ENCODE measurements around the gene ADCY6. TPM values are rescaled to one million over a fixed set of nuclear protein-coding genes. Genes with fewer than 3 reads are reported as not detected.
A peak's percentile ranks its signal among the peaks of the same experiment; 100 is the strongest.

ADCY6 gene
- total RNA-seq, 2 experiments from 2014 or later = not detected

DNA sequence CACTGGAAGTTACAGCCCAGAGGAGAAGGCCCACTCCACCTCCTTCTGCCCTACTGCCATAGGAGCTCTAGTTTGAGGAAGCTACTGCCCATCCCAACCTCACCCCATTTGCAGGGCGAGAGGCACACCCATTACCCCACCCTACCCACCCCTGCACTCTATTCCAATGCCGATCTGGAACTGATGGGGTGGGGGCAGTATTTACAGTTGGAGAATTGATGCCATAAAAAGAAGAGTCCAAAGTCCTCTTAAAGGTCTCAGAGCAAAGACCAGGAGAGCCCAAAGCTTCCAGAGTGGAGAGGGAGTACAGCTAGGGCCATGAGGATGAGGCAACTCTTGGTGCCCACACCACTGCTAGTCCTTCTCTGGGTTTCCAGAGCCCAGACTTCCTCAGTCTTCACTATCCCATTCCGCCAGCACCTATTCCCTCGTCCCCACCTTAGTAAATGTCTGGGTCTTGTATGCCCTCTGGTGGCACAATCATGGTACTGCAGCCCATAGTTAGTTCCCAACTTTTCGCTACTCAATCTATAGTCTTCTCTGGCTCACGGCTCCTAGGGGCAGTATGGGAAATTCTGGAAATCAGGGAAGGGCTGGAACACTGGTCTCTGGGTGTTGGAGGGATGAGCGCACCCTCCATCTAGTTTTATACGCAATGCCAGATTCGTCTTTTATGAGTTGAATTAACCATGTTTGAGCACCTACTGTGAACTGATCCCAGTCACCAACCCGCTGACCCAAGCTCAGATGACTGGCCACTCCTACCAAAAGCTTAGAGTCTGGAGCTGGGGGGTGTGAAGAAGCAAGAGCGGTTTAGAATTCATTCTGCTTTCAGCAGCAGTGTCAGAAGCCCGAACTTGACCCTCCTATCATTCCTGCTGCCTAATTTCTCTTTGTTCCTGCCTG lies 6.9 kb upstream of the ADCY6 start:
- Histone ChIP-seq H3K27ac (ENCODE audit: low read depth, low read length, poor library complexity, severe bottlenecking) (no peak overlapping the region), H3K4me3 (ENCODE audit: low read depth, low read length, poor library complexity, severe bottlenecking) (no peak overlapping the region), H4K20me1 (ENCODE audit: insufficient read depth, low read length) (no peaks in the 10 kb centered on the region), H3K4me1 (ENCODE audit: insufficient read depth, low read length, poor library complexity, severe bottlenecking) (no peaks in the 10 kb centered on the region), H2AFZ (ENCODE audit: low read length) (no peak overlapping the region), H3K9me2 (ENCODE audit: insufficient read depth, low read length) (no peaks in the 10 kb centered on the region), H3K79me2 (ENCODE audit: insufficient read depth, low read depth, low read length) (no peaks in the 10 kb centered on the region), H3K4me2 (ENCODE audit: low read length) (no peak overlapping the region), H3K36me3 (ENCODE audit: insufficient read depth, low read length) (no peaks in the 10 kb centered on the region), H3K9me3 (ENCODE audit: low read length) (no peaks in the 10 kb centered on the region)
- no peak for TF ChIP-seq EZH2phosphoT487 (IDR thresholded peaks at IDR 0.05; ENCODE audit: borderline replicate concordance, low read depth, low read length)
- TF ChIP-seq, protein P1, sequence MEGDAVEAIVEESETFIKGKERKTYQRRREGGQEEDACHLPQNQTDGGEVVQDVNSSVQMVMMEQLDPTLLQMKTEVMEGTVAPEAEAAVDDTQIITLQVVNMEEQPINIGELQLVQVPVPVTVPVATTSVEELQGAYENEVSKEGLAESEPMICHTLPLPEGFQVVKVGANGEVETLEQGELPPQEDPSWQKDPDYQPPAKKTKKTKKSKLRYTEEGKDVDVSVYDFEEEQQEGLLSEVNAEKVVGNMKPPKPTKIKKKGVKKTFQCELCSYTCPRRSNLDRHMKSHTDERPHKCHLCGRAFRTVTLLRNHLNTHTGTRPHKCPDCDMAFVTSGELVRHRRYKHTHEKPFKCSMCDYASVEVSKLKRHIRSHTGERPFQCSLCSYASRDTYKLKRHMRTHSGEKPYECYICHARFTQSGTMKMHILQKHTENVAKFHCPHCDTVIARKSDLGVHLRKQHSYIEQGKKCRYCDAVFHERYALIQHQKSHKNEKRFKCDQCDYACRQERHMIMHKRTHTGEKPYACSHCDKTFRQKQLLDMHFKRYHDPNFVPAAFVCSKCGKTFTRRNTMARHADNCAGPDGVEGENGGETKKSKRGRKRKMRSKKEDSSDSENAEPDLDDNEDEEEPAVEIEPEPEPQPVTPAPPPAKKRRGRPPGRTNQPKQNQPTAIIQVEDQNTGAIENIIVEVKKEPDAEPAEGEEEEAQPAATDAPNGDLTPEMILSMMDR (conservative IDR thresholded peaks at IDR 0.05; ENCODE audit: low read length) = peak; percentile 95
- ChIA-PET POLR2A (no interaction called here), CTCF (ENCODE audit: unreplicated experiment) (interaction anchor here (0.6 to 1.6 kb wide), 6 partner anchors 20 to 177 kb away, joined by 3 to 7 read pairs (median 5); no protein-coding TSS in a partner anchor)
- BruUV-seq (replicated peaks) = no TSS peak
- peak; percentile 55 for DNase-seq (ENCODE audit: low spot score)
- intact Hi-C loops (cut with micrococcal nuclease; ENCODE audit: unreplicated experiment) = loop anchor here (1.0 to 5.0 kb wide), 2 partner anchors 43 to 254 kb away; no protein-coding TSS in a partner anchor

DNA sequence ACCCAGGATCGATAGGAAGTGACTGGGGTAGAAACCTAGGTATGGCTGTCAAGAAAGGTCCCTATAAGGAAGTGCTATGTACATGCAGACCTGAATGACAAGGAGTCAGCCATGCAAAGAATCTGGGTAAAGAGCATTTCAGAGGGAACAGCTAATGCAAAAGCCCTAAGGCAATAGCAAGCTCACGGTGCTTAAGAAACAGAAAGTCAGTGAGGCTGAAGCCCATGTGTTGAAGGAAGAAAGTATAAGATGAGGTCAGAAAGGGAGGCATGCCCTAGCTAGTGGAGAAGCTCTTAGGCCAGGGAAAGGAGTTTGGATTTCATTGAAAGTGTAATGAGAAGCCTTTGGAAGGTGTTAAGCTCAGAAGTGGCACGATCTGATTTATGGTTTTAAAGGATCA lies 6.0 kb upstream of the ADCY6 start:
- H4K20me1 ChIP-seq (ENCODE audit: insufficient read depth, low read length) = no peaks in the 10 kb centered on the region
- H3K4me1 ChIP-seq (ENCODE audit: insufficient read depth, low read length, poor library complexity, severe bottlenecking) = no peaks in the 10 kb centered on the region
- no peak overlapping the region for H3K4me3 ChIP-seq (ENCODE audit: low read depth, low read length, poor library complexity, severe bottlenecking)
- H3K27ac ChIP-seq (ENCODE audit: low read depth, low read length, poor library complexity, severe bottlenecking) = no peak overlapping the region
- CTCF ChIA-PET (ENCODE audit: unreplicated experiment) = interaction anchor here (1.1 to 1.3 kb wide), 4 partner anchors 20 to 48 kb away, joined by 4 to 7 read pairs (median 5); no protein-coding TSS in a partner anchor
- BruUV-seq (replicated peaks) = no TSS peak
- no peak for TF ChIP-seq EZH2phosphoT487 (IDR thresholded peaks at IDR 0.05; ENCODE audit: borderline replicate concordance, low read depth, low read length)
- TF ChIP-seq, protein P1 (conservative IDR thresholded peaks at IDR 0.05; ENCODE audit: low read length) = no peak
- no peaks in the 10 kb centered on the region for H3K9me2 ChIP-seq (ENCODE audit: insufficient read depth, low read length)
- H3K9me3 ChIP-seq (ENCODE audit: low read length) = no peaks in the 10 kb centered on the region
- H3K4me2 ChIP-seq (ENCODE audit: low read length) = no peak overlapping the region
- DNase-seq (ENCODE audit: low spot score) = no peak
- intact Hi-C loops (cut with micrococcal nuclease; ENCODE audit: unreplicated experiment) = loop anchor here (1.0 to 5.0 kb wide), 2 partner anchors 42 to 253 kb away; no protein-coding TSS in a partner anchor
- no peak overlapping the region for H2AFZ ChIP-seq (ENCODE audit: low read length)
- POLR2A ChIA-PET = interaction anchor here (0.5 to 1.0 kb wide), 2 partner anchors 39 to 325 kb away, joined by 3 to 4 read pairs; no protein-coding TSS in a partner anchor
- H3K79me2 ChIP-seq (ENCODE audit: insufficient read depth, low read depth, low read length) = no peaks in the 10 kb centered on the region
- H3K36me3 ChIP-seq (ENCODE audit: insufficient read depth, low read length) = no peaks in the 10 kb centered on the region

DNA sequence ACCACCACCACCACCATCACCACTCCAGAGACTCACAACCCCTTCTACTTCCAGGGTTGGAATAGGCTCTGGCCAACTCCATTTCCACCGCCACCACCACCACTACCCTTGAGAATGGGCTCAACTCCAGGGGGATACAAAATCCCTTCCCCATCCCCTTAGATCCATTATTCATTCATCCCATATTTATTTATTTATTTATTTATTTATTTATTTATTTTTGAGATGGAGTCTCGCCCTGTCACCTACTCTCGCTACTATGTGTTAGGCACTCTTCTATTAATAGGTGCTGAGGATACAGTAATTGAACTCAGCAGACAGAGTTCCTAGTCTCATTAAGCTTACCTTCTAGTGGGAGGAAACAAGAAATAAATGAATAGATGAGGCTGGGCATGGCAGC lies 4.8 kb upstream of the ADCY6 start:
- Histone ChIP-seq H3K79me2 (ENCODE audit: insufficient read depth, low read depth, low read length) (no peaks in the 10 kb centered on the region), H2AFZ (ENCODE audit: low read length) (no peak overlapping the region), H3K9me3 (ENCODE audit: low read length) (no peaks in the 10 kb centered on the region), H3K4me2 (ENCODE audit: low read length) (no peak overlapping the region), H3K36me3 (ENCODE audit: insufficient read depth, low read length) (no peaks in the 10 kb centered on the region), H4K20me1 (ENCODE audit: insufficient read depth, low read length) (no peaks in the 10 kb centered on the region), H3K9me2 (ENCODE audit: insufficient read depth, low read length) (no peaks in the 10 kb centered on the region), H3K4me1 (ENCODE audit: insufficient read depth, low read length, poor library complexity, severe bottlenecking) (no peaks in the 10 kb centered on the region), H3K4me3 (ENCODE audit: low read depth, low read length, poor library complexity, severe bottlenecking) (no peak overlapping the region), H3K27ac (ENCODE audit: low read depth, low read length, poor library complexity, severe bottlenecking) (no peak overlapping the region)
- ChIA-PET POLR2A (no interaction called here), CTCF (ENCODE audit: unreplicated experiment) (no interaction called here)
- TF ChIP-seq, protein P1 (conservative IDR thresholded peaks at IDR 0.05; ENCODE audit: low read length) = no peak
- TF ChIP-seq EZH2phosphoT487 (IDR thresholded peaks at IDR 0.05; ENCODE audit: borderline replicate concordance, low read depth, low read length) = no peak
- intact Hi-C loops (cut with micrococcal nuclease; ENCODE audit: unreplicated experiment) = no loop called here
- no TSS peak for BruUV-seq (replicated peaks)
- no peak for DNase-seq (ENCODE audit: low spot score)
